ENCODE measurements around the gene GLIPR1L2. TPM values are rescaled to one million over a fixed set of nuclear protein-coding genes. Genes with fewer than 3 reads are reported as not detected.

Gene GLIPR1L2
- total and polyA plus RNA-seq, 2 experiments from 2014 or later: 0.08 TPM; not detected in 1

DNA sequence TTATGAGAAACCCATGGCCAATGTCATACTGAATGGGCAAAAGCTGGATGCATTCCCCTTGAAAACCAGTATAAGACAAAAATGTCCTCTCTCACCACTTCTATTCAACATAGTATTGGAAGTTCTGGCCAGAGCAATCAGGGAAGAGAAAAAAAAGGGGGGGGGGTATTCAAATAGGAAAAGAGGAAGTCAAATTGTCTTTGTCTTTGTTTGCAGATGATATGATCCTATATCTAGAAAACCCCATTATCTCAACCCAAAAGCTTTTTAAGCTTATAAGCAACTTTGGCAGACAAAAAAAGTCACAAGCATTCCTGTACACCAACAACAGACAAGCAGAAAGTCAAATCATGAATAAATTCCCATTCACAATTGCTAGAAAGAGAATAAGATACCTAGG lies 36.9 kb upstream of the GLIPR1L2 start (continued):
- TF ChIP-seq, protein P1, sequence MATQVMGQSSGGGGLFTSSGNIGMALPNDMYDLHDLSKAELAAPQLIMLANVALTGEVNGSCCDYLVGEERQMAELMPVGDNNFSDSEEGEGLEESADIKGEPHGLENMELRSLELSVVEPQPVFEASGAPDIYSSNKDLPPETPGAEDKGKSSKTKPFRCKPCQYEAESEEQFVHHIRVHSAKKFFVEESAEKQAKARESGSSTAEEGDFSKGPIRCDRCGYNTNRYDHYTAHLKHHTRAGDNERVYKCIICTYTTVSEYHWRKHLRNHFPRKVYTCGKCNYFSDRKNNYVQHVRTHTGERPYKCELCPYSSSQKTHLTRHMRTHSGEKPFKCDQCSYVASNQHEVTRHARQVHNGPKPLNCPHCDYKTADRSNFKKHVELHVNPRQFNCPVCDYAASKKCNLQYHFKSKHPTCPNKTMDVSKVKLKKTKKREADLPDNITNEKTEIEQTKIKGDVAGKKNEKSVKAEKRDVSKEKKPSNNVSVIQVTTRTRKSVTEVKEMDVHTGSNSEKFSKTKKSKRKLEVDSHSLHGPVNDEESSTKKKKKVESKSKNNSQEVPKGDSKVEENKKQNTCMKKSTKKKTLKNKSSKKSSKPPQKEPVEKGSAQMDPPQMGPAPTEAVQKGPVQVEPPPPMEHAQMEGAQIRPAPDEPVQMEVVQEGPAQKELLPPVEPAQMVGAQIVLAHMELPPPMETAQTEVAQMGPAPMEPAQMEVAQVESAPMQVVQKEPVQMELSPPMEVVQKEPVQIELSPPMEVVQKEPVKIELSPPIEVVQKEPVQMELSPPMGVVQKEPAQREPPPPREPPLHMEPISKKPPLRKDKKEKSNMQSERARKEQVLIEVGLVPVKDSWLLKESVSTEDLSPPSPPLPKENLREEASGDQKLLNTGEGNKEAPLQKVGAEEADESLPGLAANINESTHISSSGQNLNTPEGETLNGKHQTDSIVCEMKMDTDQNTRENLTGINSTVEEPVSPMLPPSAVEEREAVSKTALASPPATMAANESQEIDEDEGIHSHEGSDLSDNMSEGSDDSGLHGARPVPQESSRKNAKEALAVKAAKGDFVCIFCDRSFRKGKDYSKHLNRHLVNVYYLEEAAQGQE (IDR thresholded peaks at IDR 0.05; ENCODE audit: unreplicated experiment): no peak
- no peak for TF ChIP-seq CREB1 (CRISPR knock-in tag; IDR thresholded peaks at IDR 0.05; ENCODE audit: low read depth)
- TF ChIP-seq STAT1 (IDR thresholded peaks at IDR 0.05; ENCODE audit: unreplicated experiment): no peak

DNA sequence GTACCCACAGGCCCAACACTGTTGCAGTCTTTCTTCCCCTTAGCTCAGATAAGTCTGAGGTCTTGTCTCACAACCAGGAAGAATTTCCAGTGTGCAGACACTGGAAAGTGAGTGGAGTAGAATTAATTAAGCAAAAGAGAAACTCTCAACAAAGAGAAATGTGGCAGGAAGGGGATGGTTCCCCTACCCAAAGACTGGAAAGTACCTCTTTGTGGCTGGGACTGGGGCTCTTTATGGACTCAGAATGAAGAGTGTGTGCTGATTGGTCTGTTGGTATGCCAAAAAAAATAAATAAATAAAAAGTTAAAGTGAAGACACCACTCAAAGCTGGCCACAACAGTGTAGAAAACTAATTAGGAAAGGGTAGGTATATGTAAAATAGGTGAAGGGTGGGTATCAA lies 30.0 kb upstream of the GLIPR1L2 start:
- TF ChIP-seq STAT1 (IDR thresholded peaks at IDR 0.05; ENCODE audit: unreplicated experiment) (no peak), CREB1 (CRISPR knock-in tag; IDR thresholded peaks at IDR 0.05; ENCODE audit: low read depth) (no peak), ZNF114 (CRISPR knock-in tag; IDR thresholded peaks at IDR 0.05) (no peak), ZNF331 (CRISPR knock-in tag; IDR thresholded peaks at IDR 0.05; ENCODE audit: low read depth) (no peak), NANOG (IDR thresholded peaks at IDR 0.05; ENCODE audit: borderline replicate concordance) (no peak)
- TF ChIP-seq, protein P1 (IDR thresholded peaks at IDR 0.05; ENCODE audit: unreplicated experiment): no peak
- no peaks in the 10 kb centered on the region for H3K27me3 ChIP-seq (ENCODE audit: insufficient read depth)
- no peak overlapping the region for H3K4me2 ChIP-seq
- no peak for ATAC-seq
- H3K27ac ChIP-seq (ENCODE audit: low read depth): no peak overlapping the region
- H3K9me3 Mint-ChIP-seq: peaks cover 14% of the 10 kb centered on the region; the same call in 2 of the 3 replicates
- no peak for DNase-seq (ENCODE audit: low spot score)
- 0 out of 2 replicates have a peak, but pooled peaks cover 4% of the 10 kb centered on the region for H3K9me2 ChIP-seq (ENCODE audit: insufficient read depth)
- H2AFZ ChIP-seq: no peak overlapping the region
- H3K79me2 ChIP-seq (replicated peaks; ENCODE audit: insufficient read depth): no peaks in the 10 kb centered on the region
- H3K4me1 Mint-ChIP-seq: peaks cover 10% of the 10 kb centered on the region; the same call in 2 of the 3 replicates
- H3K4me3 ChIP-seq: no peak overlapping the region
- no peaks in the 10 kb centered on the region for H4K20me1 ChIP-seq (replicated peaks; ENCODE audit: insufficient read depth)
- H3K27ac Mint-ChIP-seq: no peak overlapping the region
- peaks cover 28% of the 10 kb centered on the region for H3K36me3 Mint-ChIP-seq (ENCODE audit: low read depth)
- H3K4me1 ChIP-seq (ENCODE audit: insufficient read depth): peaks cover 13% of the 10 kb centered on the region
- no peaks in the 10 kb centered on the region for H3F3A ChIP-seq (replicated peaks; ENCODE audit: low read depth)
- no peaks in the 10 kb centered on the region for H3K36me3 ChIP-seq (ENCODE audit: insufficient read depth)
- H3K4me3 Mint-ChIP-seq: no peak overlapping the region
- H3K27me3 Mint-ChIP-seq (ENCODE audit: insufficient read depth, low read depth, poor library complexity): no peaks in the 10 kb centered on the region

Data from GM23338 (cell line).